Endodermal cell (in vitro differentiated cells): ENCODE data around the gene ZNRF3. TPM values are rescaled to one million over a fixed set of nuclear protein-coding genes. Genes with fewer than 3 reads are reported as not detected.
A peak's percentile ranks its signal among the peaks of the same experiment; 100 is the strongest.

Source experiments
- DNase-seq: peaks from one replicate; pipeline ENCODE4 v3.0.0-alpha.2; 2017
- H3K27ac ChIP-seq: 2 replicates; pipeline ENCODE4 v1.5.1; 2013; ENCODE audit warnings: mild to moderate bottlenecking, low read depth, low read length, moderate library complexity
- H3K27me3 ChIP-seq: 2 replicates; pipeline ENCODE4 v1.6.1; 2013; ENCODE audit warnings: mild to moderate bottlenecking, low read length, moderate library complexity; ENCODE audit not compliant: insufficient read depth, control insufficient read depth, poor library complexity, severe bottlenecking
- H3K36me3 ChIP-seq: 2 replicates; pipeline ENCODE4 v1.7.0; 2013; ENCODE audit warnings: mild to moderate bottlenecking, low read length, moderate library complexity; ENCODE audit not compliant: control insufficient read depth, insufficient read depth
- H3K4me1 ChIP-seq: one replicate; pipeline ENCODE4 v1.7.0; 2013; ENCODE audit warnings: low read length; ENCODE audit not compliant: control insufficient read depth, insufficient read depth
- H3K4me3 ChIP-seq: 2 replicates; pipeline ENCODE4 v1.5.1; 2013; ENCODE audit warnings: mild to moderate bottlenecking, low read length, moderate library complexity
- H3K9ac ChIP-seq: 2 replicates; pipeline ENCODE4 v1.6.1; 2013; ENCODE audit warnings: mild to moderate bottlenecking, low read length, moderate library complexity; ENCODE audit not compliant: poor library complexity, severe bottlenecking; ENCODE audit errors: extremely low read depth
- H3K9me3 ChIP-seq: 2 replicates; pipeline ENCODE4 v1.6.1; 2013; ENCODE audit warnings: mild to moderate bottlenecking, low read length, moderate library complexity; ENCODE audit not compliant: control insufficient read depth
- H3K27ac Mint-ChIP-seq: 2 replicates; pipeline ENCODE4 v1.8.0; 2020; ENCODE audit warnings: mixed read lengths
- H3K27me3 Mint-ChIP-seq: 2 replicates; pipeline ENCODE4 v1.8.0; 2021; ENCODE audit warnings: mild to moderate bottlenecking, mixed read lengths; ENCODE audit not compliant: insufficient read depth
- H3K36me3 Mint-ChIP-seq: 2 replicates; pipeline ENCODE4 v1.8.0; 2020; ENCODE audit warnings: low read depth, mixed read lengths
- H3K4me1 Mint-ChIP-seq: 2 replicates; pipeline ENCODE4 v1.8.0; 2020; ENCODE audit warnings: mixed read lengths
- H3K4me3 Mint-ChIP-seq: 2 replicates; pipeline ENCODE4 v1.8.0; 2020; ENCODE audit warnings: mild to moderate bottlenecking, moderate library complexity, mixed read lengths
- H3K9me3 Mint-ChIP-seq: 2 replicates; pipeline ENCODE4 v1.8.0; 2020; ENCODE audit warnings: mild to moderate bottlenecking, mixed read lengths
- WGBS, 2 experiments: methylation state at CpG; one replicate each; pipeline versions ENCODE4 v1.1.5 to v1.1.7; 2013; ENCODE audit warnings: missing lambda C conversion rate in 2 of 2, mixed read lengths in 1 of 2; ENCODE audit not compliant: insufficient coverage in 1 of 2, insufficient read length in 1 of 2; 5-methylcytosine and 5-hydroxymethylcytosine counted together
- total RNA-seq, 2 donors: library from RNA; stranded (reverse); fragmentation: NEBNext Ultra II Directional in 1 of 2; extraction: Animal tissue kit (Norgen Biotek cat#: 25700) in 1 of 2; gene quantifications; 2 replicates in 1 of 2; 3 replicates in 1 of 2; pipeline ENCODE4 v1.2.1, GENCODE V29; 2021
- TF ChIP-seq, protein P1 (sequence below): fragments of 200-600 bp; sonication (generic); conservative IDR thresholded peaks from 2 replicates; pipeline ENCODE4 v1.5.0; 2021; ENCODE audit warnings: antibody characterized with exemption, mild to moderate bottlenecking

Gene ZNRF3
- total RNA-seq, 2 donors from 2014 or later: 15.8 to 19.8 TPM

DNA sequence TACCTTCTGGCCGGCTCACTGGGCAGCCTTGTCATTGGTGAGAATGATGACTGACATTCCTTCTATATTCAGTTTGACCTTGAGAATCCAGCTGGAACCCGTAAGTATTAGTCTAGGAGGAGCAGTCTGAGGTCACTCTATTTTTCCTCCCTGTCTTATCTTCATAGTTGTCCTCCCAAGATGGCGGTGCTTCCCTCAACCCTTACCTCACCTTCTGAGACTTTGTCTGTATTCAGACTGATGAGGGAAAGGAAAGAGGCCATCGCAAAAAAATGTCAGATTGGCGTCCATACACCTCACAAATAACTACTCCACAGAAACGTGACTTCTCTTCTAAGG lies 195.5 kb downstream of the ZNRF3 start:
- DNase-seq: no peak
- Histone ChIP-seq H3K9me3 (no peaks in the 10 kb centered on the region), H3K27me3 (peaks cover 21% of the 10 kb centered on the region), H3K27ac (no peak overlapping the region), H3K4me3 (no peak overlapping the region), H3K4me1 (no peaks in the 10 kb centered on the region), H3K9ac (no peak overlapping the region), H3K36me3 (no peaks in the 10 kb centered on the region)
- H3K4me1 Mint-ChIP-seq: peaks cover 18% of the 10 kb centered on the region
- no peaks in the 10 kb centered on the region for H3K36me3 Mint-ChIP-seq
- 93 to 94% methylated on average over 3 to 5 of the region's 6 CpGs for WGBS, 2 experiments
- peaks cover 16% of the 10 kb centered on the region for H3K27me3 Mint-ChIP-seq
- no peak overlapping the region for H3K4me3 Mint-ChIP-seq
- H3K27ac Mint-ChIP-seq: no peak overlapping the region
- TF ChIP-seq, protein P1, sequence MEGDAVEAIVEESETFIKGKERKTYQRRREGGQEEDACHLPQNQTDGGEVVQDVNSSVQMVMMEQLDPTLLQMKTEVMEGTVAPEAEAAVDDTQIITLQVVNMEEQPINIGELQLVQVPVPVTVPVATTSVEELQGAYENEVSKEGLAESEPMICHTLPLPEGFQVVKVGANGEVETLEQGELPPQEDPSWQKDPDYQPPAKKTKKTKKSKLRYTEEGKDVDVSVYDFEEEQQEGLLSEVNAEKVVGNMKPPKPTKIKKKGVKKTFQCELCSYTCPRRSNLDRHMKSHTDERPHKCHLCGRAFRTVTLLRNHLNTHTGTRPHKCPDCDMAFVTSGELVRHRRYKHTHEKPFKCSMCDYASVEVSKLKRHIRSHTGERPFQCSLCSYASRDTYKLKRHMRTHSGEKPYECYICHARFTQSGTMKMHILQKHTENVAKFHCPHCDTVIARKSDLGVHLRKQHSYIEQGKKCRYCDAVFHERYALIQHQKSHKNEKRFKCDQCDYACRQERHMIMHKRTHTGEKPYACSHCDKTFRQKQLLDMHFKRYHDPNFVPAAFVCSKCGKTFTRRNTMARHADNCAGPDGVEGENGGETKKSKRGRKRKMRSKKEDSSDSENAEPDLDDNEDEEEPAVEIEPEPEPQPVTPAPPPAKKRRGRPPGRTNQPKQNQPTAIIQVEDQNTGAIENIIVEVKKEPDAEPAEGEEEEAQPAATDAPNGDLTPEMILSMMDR: no peak
- no peaks in the 10 kb centered on the region for H3K9me3 Mint-ChIP-seq

DNA sequence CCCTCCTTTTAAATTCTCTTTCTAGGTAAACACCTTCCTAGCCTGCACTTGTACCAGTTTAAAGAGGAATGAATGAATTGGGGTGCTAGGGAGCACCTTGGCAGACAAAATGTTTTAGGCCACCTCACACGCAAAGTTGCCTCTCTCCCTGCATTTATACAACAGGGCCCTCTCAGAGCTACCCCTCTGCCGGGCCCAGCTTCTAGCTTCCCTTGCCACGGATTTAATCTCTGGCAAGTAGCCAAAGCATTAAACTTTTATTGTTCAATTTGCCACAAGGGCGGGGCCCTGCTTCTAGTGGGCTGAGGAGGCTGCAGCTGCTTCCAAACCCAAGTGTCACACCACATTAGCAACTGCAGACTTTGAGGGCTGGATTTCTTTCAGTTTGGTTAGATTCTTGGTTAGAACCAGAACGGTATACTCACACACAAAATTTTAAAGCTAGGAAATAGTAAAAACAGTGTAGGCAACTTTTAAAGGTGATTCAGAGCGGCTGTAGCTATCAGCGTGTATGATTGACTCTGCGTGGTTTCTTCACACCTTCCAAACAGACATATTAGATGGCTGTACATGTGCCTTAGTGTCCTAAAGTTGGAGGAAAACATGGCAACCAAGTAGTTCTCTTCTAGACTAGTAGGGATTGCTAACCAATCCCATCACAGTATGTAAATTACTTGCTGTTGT lies 196.0 kb downstream of the ZNRF3 start:
- no peaks in the 10 kb centered on the region for H3K36me3 ChIP-seq
- no peak overlapping the region for H3K27ac Mint-ChIP-seq
- H3K4me3 ChIP-seq: no peak overlapping the region
- peaks cover 16% of the 10 kb centered on the region for H3K27me3 ChIP-seq
- no peak overlapping the region for H3K4me3 Mint-ChIP-seq
- H3K36me3 Mint-ChIP-seq: no peaks in the 10 kb centered on the region
- H3K9me3 Mint-ChIP-seq: no peaks in the 10 kb centered on the region
- no peak overlapping the region for H3K27ac ChIP-seq
- TF ChIP-seq, protein P1: no peak
- 89 to 93% methylated on average over 3 to 8 of the region's 8 CpGs for WGBS, 2 experiments
- H3K4me1 ChIP-seq: no peaks in the 10 kb centered on the region
- H3K9ac ChIP-seq: no peak overlapping the region
- no peaks in the 10 kb centered on the region for H3K9me3 ChIP-seq
- peaks cover 11% of the 10 kb centered on the region for H3K27me3 Mint-ChIP-seq
- H3K4me1 Mint-ChIP-seq: peaks cover 16% of the 10 kb centered on the region
- no peak for DNase-seq

GRCh38 chr22:29080106-29080975 lies 197.0 kb downstream of the ZNRF3 start:
- H3K4me1 Mint-ChIP-seq: peaks cover 13% of the 10 kb centered on the region
- Histone ChIP-seq H3K9ac (no peak overlapping the region), H3K36me3 (no peaks in the 10 kb centered on the region), H3K27ac (peak overlapping the region; percentile 76), H3K4me1 (no peaks in the 10 kb centered on the region), H3K9me3 (no peaks in the 10 kb centered on the region), H3K27me3 (peaks cover 6% of the 10 kb centered on the region), H3K4me3 (no peak overlapping the region)
- no peak overlapping the region for H3K27ac Mint-ChIP-seq
- H3K27me3 Mint-ChIP-seq: peaks cover 5% of the 10 kb centered on the region
- no peaks in the 10 kb centered on the region for H3K36me3 Mint-ChIP-seq
- H3K4me3 Mint-ChIP-seq: no peak overlapping the region
- 90 to 94% methylated on average over 6 of the region's 7 CpGs for WGBS, 2 experiments
- TF ChIP-seq, protein P1: no peak
- H3K9me3 Mint-ChIP-seq: no peaks in the 10 kb centered on the region
- no peak for DNase-seq
